ENCODE measurements around the gene CNTN4.

DNA sequence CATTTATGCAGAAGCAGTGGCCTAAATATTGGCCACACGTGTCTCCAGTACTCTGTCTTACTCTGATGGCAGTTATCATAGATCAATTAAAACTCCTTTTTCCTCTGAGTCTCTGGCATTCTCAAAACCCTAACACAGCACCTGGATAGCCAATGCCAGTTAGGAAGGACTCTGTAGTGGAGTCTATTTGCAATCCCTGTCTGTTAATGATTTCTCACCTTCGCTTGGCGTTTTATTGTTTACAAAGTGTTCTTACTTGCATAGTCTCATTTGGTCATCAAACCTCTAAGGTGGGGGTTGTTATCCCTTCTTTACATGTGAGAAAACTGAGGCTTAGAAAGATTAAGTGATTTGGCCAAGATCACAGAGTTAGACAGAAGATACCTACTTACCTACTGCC is 752.7 kb downstream of the CNTN4 start:
- TF ChIP-seq CTCF (conservative IDR thresholded peaks at IDR 0.05; ENCODE audit: low read depth in 2 of 2) (no peak), POLR2AphosphoS5 (IDR thresholded peaks at IDR 0.05; ENCODE audit: low read depth) (no peak), EZH2 (IDR thresholded peaks at IDR 0.05; ENCODE audit: low read depth, unreplicated experiment) (no peak), JUNB (IDR thresholded peaks at IDR 0.05; ENCODE audit: unreplicated experiment) (no peak), EZH2phosphoT487 (IDR thresholded peaks at IDR 0.05; ENCODE audit: unreplicated experiment) (no peak), NANOG (IDR thresholded peaks at IDR 0.05; ENCODE audit: borderline replicate concordance) (no peak), CREB1 (CRISPR knock-in tag; IDR thresholded peaks at IDR 0.05; ENCODE audit: low read depth) (no peak), ZNF114 (CRISPR knock-in tag; IDR thresholded peaks at IDR 0.05) (no peak), STAT1 (IDR thresholded peaks at IDR 0.05; ENCODE audit: unreplicated experiment) (no peak), ZNF331 (CRISPR knock-in tag; IDR thresholded peaks at IDR 0.05; ENCODE audit: low read depth) (no peak)
- TF ChIP-seq, protein P1, sequence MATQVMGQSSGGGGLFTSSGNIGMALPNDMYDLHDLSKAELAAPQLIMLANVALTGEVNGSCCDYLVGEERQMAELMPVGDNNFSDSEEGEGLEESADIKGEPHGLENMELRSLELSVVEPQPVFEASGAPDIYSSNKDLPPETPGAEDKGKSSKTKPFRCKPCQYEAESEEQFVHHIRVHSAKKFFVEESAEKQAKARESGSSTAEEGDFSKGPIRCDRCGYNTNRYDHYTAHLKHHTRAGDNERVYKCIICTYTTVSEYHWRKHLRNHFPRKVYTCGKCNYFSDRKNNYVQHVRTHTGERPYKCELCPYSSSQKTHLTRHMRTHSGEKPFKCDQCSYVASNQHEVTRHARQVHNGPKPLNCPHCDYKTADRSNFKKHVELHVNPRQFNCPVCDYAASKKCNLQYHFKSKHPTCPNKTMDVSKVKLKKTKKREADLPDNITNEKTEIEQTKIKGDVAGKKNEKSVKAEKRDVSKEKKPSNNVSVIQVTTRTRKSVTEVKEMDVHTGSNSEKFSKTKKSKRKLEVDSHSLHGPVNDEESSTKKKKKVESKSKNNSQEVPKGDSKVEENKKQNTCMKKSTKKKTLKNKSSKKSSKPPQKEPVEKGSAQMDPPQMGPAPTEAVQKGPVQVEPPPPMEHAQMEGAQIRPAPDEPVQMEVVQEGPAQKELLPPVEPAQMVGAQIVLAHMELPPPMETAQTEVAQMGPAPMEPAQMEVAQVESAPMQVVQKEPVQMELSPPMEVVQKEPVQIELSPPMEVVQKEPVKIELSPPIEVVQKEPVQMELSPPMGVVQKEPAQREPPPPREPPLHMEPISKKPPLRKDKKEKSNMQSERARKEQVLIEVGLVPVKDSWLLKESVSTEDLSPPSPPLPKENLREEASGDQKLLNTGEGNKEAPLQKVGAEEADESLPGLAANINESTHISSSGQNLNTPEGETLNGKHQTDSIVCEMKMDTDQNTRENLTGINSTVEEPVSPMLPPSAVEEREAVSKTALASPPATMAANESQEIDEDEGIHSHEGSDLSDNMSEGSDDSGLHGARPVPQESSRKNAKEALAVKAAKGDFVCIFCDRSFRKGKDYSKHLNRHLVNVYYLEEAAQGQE (IDR thresholded peaks at IDR 0.05; ENCODE audit: unreplicated experiment) = no peak
- TF ChIP-seq, protein P2, sequence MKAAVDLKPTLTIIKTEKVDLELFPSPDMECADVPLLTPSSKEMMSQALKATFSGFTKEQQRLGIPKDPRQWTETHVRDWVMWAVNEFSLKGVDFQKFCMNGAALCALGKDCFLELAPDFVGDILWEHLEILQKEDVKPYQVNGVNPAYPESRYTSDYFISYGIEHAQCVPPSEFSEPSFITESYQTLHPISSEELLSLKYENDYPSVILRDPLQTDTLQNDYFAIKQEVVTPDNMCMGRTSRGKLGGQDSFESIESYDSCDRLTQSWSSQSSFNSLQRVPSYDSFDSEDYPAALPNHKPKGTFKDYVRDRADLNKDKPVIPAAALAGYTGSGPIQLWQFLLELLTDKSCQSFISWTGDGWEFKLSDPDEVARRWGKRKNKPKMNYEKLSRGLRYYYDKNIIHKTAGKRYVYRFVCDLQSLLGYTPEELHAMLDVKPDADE (IDR thresholded peaks at IDR 0.05) = no peak
- TF ChIP-seq, protein P3, sequence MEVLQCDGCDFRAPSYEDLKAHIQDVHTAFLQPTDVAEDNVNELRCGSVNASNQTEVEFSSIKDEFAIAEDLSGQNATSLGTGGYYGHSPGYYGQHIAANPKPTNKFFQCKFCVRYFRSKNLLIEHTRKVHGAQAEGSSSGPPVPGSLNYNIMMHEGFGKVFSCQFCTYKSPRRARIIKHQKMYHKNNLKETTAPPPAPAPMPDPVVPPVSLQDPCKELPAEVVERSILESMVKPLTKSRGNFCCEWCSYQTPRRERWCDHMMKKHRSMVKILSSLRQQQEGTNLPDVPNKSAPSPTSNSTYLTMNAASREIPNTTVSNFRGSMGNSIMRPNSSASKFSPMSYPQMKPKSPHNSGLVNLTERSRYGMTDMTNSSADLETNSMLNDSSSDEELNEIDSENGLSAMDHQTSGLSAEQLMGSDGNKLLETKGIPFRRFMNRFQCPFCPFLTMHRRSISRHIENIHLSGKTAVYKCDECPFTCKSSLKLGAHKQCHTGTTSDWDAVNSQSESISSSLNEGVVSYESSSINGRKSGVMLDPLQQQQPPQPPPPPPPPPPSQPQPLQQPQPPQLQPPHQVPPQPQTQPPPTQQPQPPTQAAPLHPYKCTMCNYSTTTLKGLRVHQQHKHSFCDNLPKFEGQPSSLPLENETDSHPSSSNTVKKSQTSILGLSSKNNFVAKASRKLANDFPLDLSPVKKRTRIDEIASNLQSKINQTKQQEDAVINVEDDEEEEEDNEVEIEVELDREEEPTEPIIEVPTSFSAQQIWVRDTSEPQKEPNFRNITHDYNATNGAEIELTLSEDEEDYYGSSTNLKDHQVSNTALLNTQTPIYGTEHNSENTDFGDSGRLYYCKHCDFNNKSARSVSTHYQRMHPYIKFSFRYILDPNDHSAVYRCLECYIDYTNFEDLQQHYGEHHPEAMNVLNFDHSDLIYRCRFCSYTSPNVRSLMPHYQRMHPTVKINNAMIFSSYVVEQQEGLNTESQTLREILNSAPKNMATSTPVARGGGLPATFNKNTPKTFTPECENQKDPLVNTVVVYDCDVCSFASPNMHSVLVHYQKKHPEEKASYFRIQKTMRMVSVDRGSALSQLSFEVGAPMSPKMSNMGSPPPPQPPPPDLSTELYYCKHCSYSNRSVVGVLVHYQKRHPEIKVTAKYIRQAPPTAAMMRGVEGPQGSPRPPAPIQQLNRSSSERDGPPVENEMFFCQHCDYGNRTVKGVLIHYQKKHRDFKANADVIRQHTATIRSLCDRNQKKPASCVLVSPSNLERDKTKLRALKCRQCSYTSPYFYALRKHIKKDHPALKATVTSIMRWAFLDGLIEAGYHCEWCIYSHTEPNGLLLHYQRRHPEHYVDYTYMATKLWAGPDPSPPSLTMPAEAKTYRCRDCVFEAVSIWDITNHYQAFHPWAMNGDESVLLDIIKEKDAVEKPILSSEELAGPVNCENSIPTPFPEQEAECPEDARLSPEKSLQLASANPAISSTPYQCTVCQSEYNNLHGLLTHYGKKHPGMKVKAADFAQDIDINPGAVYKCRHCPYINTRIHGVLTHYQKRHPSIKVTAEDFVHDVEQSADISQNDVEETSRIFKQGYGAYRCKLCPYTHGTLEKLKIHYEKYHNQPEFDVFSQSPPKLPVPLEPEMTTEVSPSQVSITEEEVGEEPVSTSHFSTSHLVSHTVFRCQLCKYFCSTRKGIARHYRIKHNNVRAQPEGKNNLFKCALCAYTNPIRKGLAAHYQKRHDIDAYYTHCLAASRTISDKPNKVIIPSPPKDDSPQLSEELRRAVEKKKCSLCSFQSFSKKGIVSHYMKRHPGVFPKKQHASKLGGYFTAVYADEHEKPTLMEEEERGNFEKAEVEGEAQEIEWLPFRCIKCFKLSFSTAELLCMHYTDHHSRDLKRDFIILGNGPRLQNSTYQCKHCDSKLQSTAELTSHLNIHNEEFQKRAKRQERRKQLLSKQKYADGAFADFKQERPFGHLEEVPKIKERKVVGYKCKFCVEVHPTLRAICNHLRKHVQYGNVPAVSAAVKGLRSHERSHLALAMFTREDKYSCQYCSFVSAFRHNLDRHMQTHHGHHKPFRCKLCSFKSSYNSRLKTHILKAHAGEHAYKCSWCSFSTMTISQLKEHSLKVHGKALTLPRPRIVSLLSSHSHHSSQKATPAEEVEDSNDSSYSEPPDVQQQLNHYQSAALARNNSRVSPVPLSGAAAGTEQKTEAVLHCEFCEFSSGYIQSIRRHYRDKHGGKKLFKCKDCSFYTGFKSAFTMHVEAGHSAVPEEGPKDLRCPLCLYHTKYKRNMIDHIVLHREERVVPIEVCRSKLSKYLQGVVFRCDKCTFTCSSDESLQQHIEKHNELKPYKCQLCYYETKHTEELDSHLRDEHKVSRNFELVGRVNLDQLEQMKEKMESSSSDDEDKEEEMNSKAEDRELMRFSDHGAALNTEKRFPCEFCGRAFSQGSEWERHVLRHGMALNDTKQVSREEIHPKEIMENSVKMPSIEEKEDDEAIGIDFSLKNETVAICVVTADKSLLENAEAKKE (CRISPR knock-in tag; IDR thresholded peaks at IDR 0.05) = no peak

All from GM23338 (cell line).